Activated CD4-positive, alpha-beta T cell treated with anti-CD3 and anti-CD28 coated beads, Interleukin-2, amount 10 ng/mL, durations not matched to agents 7 days and 5 days (primary cell): ENCODE measurements around the gene CEP170. TPM values are rescaled to one million over a fixed set of nuclear protein-coding genes. Genes with fewer than 3 reads are reported as not detected.

Experiments used
- CTCF ChIA-PET: fragments of 350-600 bp; sonication (Branson Sonifier 250); formaldehyde crosslinking; loops from one replicate; lab custom pipeline; 2021; ENCODE audit warnings: antibody characterized with exemption; lab: Charles Lee
- POLR2A ChIA-PET: fragments of 350-600 bp; sonication (Branson Sonifier 250); formaldehyde crosslinking; loops from one replicate; lab custom pipeline; 2021; ENCODE audit warnings: antibody characterized with exemption; lab: Charles Lee
- DNase-seq: peaks from one replicate; pipeline ENCODE4 v3.0.0-alpha.2; 2020
- H3K27ac Mint-ChIP-seq: one replicate; pipeline ENCODE4 v1.8.0; 2021; ENCODE audit warnings: mild to moderate bottlenecking, moderate library complexity, mixed read lengths
- H3K27me3 Mint-ChIP-seq: one replicate; pipeline ENCODE4 v1.8.0; 2021; ENCODE audit warnings: mixed read lengths
- H3K36me3 Mint-ChIP-seq: one replicate; pipeline ENCODE4 v1.8.0; 2021; ENCODE audit warnings: low read depth, mixed read lengths
- H3K4me1 Mint-ChIP-seq: one replicate; pipeline ENCODE4 v1.8.0; 2021; ENCODE audit warnings: mixed read lengths
- H3K4me3 Mint-ChIP-seq: one replicate; pipeline ENCODE4 v1.8.0; 2021; ENCODE audit warnings: mild to moderate bottlenecking, moderate library complexity, mixed read lengths
- H3K9me3 Mint-ChIP-seq: one replicate; pipeline ENCODE4 v1.8.0; 2021; ENCODE audit warnings: mixed read lengths
- total RNA-seq, 2 experiments: library from RNA; stranded (reverse); gene quantifications; one replicate each; pipeline ENCODE4 v1.2.3, GENCODE V29; 2021

Gene CEP170
- total RNA-seq, 2 experiments from 2014 or later, result 32.1 to 39.8 TPM

DNA sequence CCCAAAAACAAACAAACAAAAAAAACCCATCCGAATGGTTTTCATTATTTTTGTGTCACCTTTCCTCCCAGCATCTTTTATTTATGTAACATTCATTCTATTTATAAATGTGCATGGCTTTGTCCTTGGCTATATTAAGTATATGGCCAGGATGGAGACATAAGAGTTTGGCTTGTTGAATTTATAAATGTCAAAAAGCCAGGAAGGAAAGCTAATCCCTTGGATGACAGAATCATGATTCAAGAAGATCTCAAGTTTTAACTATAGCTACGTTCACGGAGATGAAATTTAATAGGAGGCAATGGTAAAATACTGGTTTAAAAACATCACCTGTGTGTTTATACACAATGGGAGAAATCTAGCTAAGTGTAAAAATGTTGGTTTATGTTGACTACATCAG, 5.0 kb downstream of the CEP170 start:
- POLR2A ChIA-PET, result no interaction called here
- H3K36me3 Mint-ChIP-seq, result peaks cover 4% of the 10 kb centered on the region
- H3K4me1 Mint-ChIP-seq, result peaks cover 36% of the 10 kb centered on the region
- no peak overlapping the region for H3K4me3 Mint-ChIP-seq
- H3K9me3 Mint-ChIP-seq, result no peaks in the 10 kb centered on the region
- no peak for DNase-seq
- no peak overlapping the region for H3K27ac Mint-ChIP-seq
- H3K27me3 Mint-ChIP-seq, result no peaks in the 10 kb centered on the region
- CTCF ChIA-PET, result interaction anchor here (1.1 kb wide), 1 partner anchor 14 kb away, joined by 3 read pairs; no protein-coding TSS in a partner anchor

DNA sequence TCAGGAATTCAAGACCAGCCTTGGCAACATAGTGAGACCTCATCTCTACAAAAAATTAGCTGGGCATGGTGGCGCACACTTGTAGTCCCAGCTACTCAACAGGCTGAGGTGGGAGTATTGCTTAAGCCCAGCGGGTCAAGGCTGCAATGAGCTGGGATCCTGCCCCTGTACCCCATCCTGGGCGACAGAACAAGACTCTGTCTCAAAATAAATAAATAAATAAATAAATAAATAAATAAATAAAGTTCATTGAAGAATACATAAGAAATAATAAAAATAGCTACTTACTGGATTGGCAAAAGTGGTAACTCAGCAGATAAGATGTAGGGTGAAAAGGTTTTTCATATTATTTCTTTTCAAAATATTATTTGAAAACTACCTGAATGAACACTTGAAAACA, 5.9 kb downstream of the CEP170 start:
- Mint-ChIP-seq H3K36me3 (peaks cover 5% of the 10 kb centered on the region), H3K27ac (no peak overlapping the region), H3K4me3 (no peak overlapping the region), H3K4me1 (peaks cover 33% of the 10 kb centered on the region), H3K27me3 (no peaks in the 10 kb centered on the region), H3K9me3 (peaks cover under 1% of the 10 kb centered on the region)
- DNase-seq, result no peak
- POLR2A ChIA-PET, result no interaction called here
- CTCF ChIA-PET, result no interaction called here

GRCh38 chr1:243247901-243248300, 7.2 kb downstream of the CEP170 start:
- POLR2A ChIA-PET, result no interaction called here

DNA sequence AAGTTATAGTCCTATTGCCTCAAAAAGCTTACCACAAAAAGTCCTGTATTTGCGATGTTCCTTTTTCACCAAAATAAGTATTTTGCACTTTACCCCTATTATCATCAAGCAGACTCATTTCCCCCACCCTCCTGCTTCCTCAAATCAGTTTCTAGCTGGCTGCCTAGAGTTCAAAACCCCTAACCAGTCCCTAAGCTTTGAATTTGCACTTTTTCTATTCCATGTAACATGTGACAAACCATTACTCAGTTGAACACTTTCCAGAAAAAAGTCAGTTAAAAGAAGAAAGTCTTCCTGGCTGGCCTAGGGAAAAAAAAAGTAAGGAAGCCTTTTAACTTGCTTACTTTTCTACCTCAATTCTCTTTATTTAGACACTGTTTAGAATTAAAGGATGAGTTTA, 8.2 kb downstream of the CEP170 start:
- no peak for DNase-seq
- Mint-ChIP-seq H3K4me1 (peaks cover 21% of the 10 kb centered on the region), H3K9me3 (peaks cover 3% of the 10 kb centered on the region), H3K4me3 (no peak overlapping the region), H3K27ac (no peak overlapping the region), H3K27me3 (no peaks in the 10 kb centered on the region), H3K36me3 (peaks cover 15% of the 10 kb centered on the region)
- ChIA-PET CTCF (no interaction called here), POLR2A (no interaction called here)

More at GRCh38 chr1:243247901-243248300, 7.2 kb downstream of the CEP170 start:
- Mint-ChIP-seq H3K27me3 (no peaks in the 10 kb centered on the region), H3K36me3 (peaks cover 14% of the 10 kb centered on the region), H3K9me3 (peaks cover 2% of the 10 kb centered on the region), H3K4me1 (peaks cover 25% of the 10 kb centered on the region), H3K27ac (no peak overlapping the region), H3K4me3 (no peak overlapping the region)
- CTCF ChIA-PET, result no interaction called here
- no peak for DNase-seq

GRCh38 chr1:243244432-243244841, 10.6 kb downstream of the CEP170 start:
- POLR2A ChIA-PET, result no interaction called here
- Mint-ChIP-seq H3K4me3 (no peak overlapping the region), H3K4me1 (peaks cover 13% of the 10 kb centered on the region)

DNA sequence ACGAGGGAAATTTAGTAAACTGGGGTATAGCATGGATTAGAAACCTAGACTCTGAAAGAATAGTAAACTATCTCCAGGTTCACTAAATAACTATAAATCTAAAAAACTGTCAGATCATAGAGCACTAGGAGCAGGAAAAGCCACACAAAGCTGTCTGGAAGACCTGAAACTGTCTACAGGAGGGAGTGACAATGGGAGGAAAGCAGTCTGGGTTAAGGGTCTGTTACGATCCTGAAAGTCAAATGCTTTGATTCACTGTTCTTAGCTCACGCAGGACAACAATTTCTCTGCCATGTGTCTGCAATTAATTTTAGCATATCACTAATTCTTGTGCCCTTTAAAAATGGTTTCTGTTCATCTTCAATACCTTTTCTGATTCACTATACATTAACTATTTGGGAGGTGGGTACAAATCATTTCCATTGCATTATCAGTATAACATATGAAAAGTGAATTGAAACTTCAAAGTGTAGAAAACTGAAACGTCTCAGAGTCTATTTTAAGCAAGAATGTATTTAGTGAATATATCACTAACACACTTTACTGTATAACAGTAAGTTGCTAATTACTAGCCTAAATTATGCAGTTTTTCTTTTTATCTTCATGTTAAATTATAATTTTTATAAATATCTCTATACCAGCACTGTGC, 18.4 kb downstream of the CEP170 start:
- Mint-ChIP-seq H3K9me3 (peaks cover 29% of the 10 kb centered on the region), H3K4me1 (peaks cover 3% of the 10 kb centered on the region), H3K4me3 (no peak overlapping the region), H3K36me3 (peaks cover 41% of the 10 kb centered on the region), H3K27ac (no peak overlapping the region), H3K27me3 (no peaks in the 10 kb centered on the region)
- DNase-seq, result no peak
- CTCF ChIA-PET, result interaction anchor here (1.0 kb wide), 1 partner anchor 14 kb away, joined by 3 read pairs; no protein-coding TSS in a partner anchor
- POLR2A ChIA-PET, result no interaction called here

More at GRCh38 chr1:243244432-243244841, 10.6 kb downstream of the CEP170 start:
- Mint-ChIP-seq H3K27me3 (no peaks in the 10 kb centered on the region), H3K36me3 (peaks cover 24% of the 10 kb centered on the region), H3K27ac (no peak overlapping the region), H3K9me3 (peaks cover 7% of the 10 kb centered on the region)
- DNase-seq, result no peak
- CTCF ChIA-PET, result interaction anchor here (1.1 to 2.1 kb wide), 2 partner anchors 10 to 11 kb away, joined by 4 to 9 read pairs; partner anchors contain the start of genes CEP170 and SDCCAG8

GRCh38 chr1:243234978-243235647, 20.0 kb downstream of the CEP170 start:
- CTCF ChIA-PET, result interaction anchor here (0.6 kb wide), 1 partner anchor 558 kb away, joined by 4 read pairs; no protein-coding TSS in a partner anchor
- no peak for DNase-seq
- Mint-ChIP-seq H3K27me3 (no peaks in the 10 kb centered on the region), H3K4me3 (no peak overlapping the region), H3K9me3 (peaks cover 35% of the 10 kb centered on the region), H3K36me3 (peaks cover 44% of the 10 kb centered on the region), H3K4me1 (peaks cover 3% of the 10 kb centered on the region), H3K27ac (no peak overlapping the region)
- POLR2A ChIA-PET, result no interaction called here

- ChIA-PET POLR2A (no interaction called here), CTCF (interaction anchor here (0.7 kb wide), 2 partner anchors 10 kb away, joined by 4 to 5 read pairs; no protein-coding TSS in a partner anchor)
- Mint-ChIP-seq H3K27ac (no peak overlapping the region), H3K9me3 (peaks cover 41% of the 10 kb centered on the region), H3K27me3 (no peaks in the 10 kb centered on the region), H3K4me1 (peaks cover 7% of the 10 kb centered on the region), H3K36me3 (peaks cover 50% of the 10 kb centered on the region), H3K4me3 (no peak overlapping the region)
- no peak for DNase-seq
Observed at GRCh38 chr1:243233908-243234307, 21.2 kb downstream of the CEP170 start.

GRCh38 chr1:243230914-243231313, 24.2 kb downstream of the CEP170 start:
- ChIA-PET CTCF (interaction anchor here (0.9 to 1.3 kb wide), 2 partner anchors 9 kb away, joined by 3 read pairs; no protein-coding TSS in a partner anchor), POLR2A (interaction anchor here (0.7 kb wide), 1 partner anchor 43 kb away, joined by 4 read pairs; no protein-coding TSS in a partner anchor)
- no peak for DNase-seq
- Mint-ChIP-seq H3K4me3 (no peak overlapping the region), H3K4me1 (peaks cover 6% of the 10 kb centered on the region), H3K36me3 (peaks cover 48% of the 10 kb centered on the region), H3K9me3 (peaks cover 44% of the 10 kb centered on the region), H3K27me3 (no peaks in the 10 kb centered on the region), H3K27ac (no peak overlapping the region)

- CTCF ChIA-PET, result no interaction called here
Observed at GRCh38 chr1:243229526-243229925, 25.6 kb downstream of the CEP170 start.

DNA sequence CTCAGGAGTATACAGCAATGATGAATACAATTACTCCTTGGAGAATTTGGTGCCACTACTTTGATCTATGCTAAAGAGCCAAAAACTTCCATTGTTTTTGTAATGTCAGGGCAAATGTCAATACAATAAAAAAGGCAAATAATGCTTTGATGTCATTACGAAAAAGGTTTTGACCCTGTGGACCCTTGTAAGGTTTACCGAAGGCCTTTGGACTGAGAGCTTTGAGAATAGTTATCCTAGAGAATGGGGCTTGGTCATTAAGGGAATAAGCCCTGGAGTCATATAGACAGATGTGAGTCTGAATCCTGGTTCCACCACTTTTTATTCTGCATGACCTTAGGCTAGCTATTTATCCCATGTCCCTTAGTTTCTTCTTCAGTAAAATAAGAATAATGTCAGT, 27.5 kb downstream of the CEP170 start:
- H3K27ac Mint-ChIP-seq, result no peak overlapping the region
- H3K27me3 Mint-ChIP-seq, result no peaks in the 10 kb centered on the region
- peaks cover 48% of the 10 kb centered on the region for H3K36me3 Mint-ChIP-seq
- H3K9me3 Mint-ChIP-seq, result peaks cover 28% of the 10 kb centered on the region
- POLR2A ChIA-PET, result no interaction called here
- no peak for DNase-seq
- H3K4me3 Mint-ChIP-seq, result no peak overlapping the region
- H3K4me1 Mint-ChIP-seq, result peaks cover 6% of the 10 kb centered on the region
- CTCF ChIA-PET, result interaction anchor here (1.2 kb wide), 1 partner anchor 38 kb away, joined by 3 read pairs; no protein-coding TSS in a partner anchor

More at GRCh38 chr1:243229526-243229925, 25.6 kb downstream of the CEP170 start:
- POLR2A ChIA-PET, result no interaction called here
- Mint-ChIP-seq H3K4me1 (peaks cover 6% of the 10 kb centered on the region), H3K27ac (no peak overlapping the region), H3K36me3 (peaks cover 43% of the 10 kb centered on the region), H3K4me3 (no peak overlapping the region), H3K9me3 (peaks cover 39% of the 10 kb centered on the region), H3K27me3 (no peaks in the 10 kb centered on the region)
- no peak for DNase-seq

- Mint-ChIP-seq H3K27ac (no peak overlapping the region), H3K27me3 (no peaks in the 10 kb centered on the region), H3K9me3 (peaks cover 2% of the 10 kb centered on the region), H3K4me1 (no peaks in the 10 kb centered on the region), H3K4me3 (no peak overlapping the region), H3K36me3 (peaks cover 43% of the 10 kb centered on the region)
- ChIA-PET POLR2A (no interaction called here), CTCF (no interaction called here)
- DNase-seq, result no peak
Observed at GRCh38 chr1:243218059-243218458, 37.0 kb downstream of the CEP170 start.

DNA sequence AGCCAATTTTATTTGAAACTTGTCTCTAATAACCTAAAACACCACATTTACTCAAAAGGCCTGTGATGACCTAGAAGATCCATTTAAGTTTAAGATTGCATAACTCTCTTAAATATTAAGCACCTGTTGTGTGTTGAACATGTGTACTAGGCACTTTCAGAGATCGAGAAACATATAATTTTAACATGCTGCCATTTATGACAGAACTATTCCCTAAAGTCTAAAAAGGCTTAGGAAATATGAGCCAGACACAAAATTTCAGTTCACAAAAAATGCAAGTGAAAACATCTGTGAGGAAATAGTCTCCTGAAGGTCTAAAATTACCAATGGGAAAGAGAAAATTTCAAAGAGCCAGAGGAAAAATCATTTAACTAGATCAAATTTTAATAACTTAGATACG, 37.7 kb downstream of the CEP170 start:
- Mint-ChIP-seq H3K9me3 (peaks cover 2% of the 10 kb centered on the region), H3K4me3 (no peak overlapping the region), H3K27ac (no peak overlapping the region), H3K4me1 (no peaks in the 10 kb centered on the region), H3K27me3 (no peaks in the 10 kb centered on the region), H3K36me3 (peaks cover 37% of the 10 kb centered on the region)
- DNase-seq, result no peak
- POLR2A ChIA-PET, result no interaction called here
- CTCF ChIA-PET, result no interaction called here
